HCT116 (cell line): ENCODE measurements around the gene ARHGEF37. TPM values are rescaled to one million over a fixed set of nuclear protein-coding genes. Genes with fewer than 3 reads are reported as not detected.

ENCODE experiments used
- ATAC-seq: fragments of 200-7000 bp; cut with Tn5 transposase; 2 replicates; pipeline ENCODE4 v1.9.1; 2020; ENCODE audit warnings: mild to moderate bottlenecking, moderate library complexity
- BruUV-seq: library from RNA; stranded (reverse); fragments of 400-500 nt; replicated peaks from 2 replicates; lab custom pipeline; 2021; lab: Mats Ljungman, UMichigan
- CTCF ChIA-PET: fragments of 300-600 bp; sonication (Branson Sonifier 250); formaldehyde crosslinking; loops from one replicate; lab custom pipeline; 2021; ENCODE audit warnings: antibody characterized with exemption; lab: Charles Lee
- POLR2A ChIA-PET: fragments of 300-600, 350-600 bp; sonication (Branson Sonifier 250); formaldehyde crosslinking; loops from one replicate; lab custom pipeline; 2021; ENCODE audit warnings: antibody characterized with exemption; lab: Charles Lee
- RAD21 ChIA-PET, 2 experiments: fragments of 300-600 bp; sonication (Branson Sonifier 250); formaldehyde crosslinking; loops; one replicate each; lab custom pipeline; 2023; ENCODE audit warnings: low total read pairs in 2 of 2; ENCODE audit not compliant: uncharacterized antibody in 2 of 2, unreplicated experiment in 2 of 2, low non-redundant PET in 1 of 2; lab: Charles Lee
- DNase-seq: peaks from one replicate; pipeline ENCODE4 v3.0.0-alpha.2; 2010; ENCODE audit warnings: low read depth, low spot score
- H2AFZ ChIP-seq: fragments of 200-600 bp; shearing (Covaris generic), sonication (generic); 2 replicates; pipeline ENCODE4 v1.6.1; 2017; ENCODE audit warnings: low read depth, mixed run types, mixed read lengths, antibody characterized with exemption, low read length; ENCODE audit not compliant: poor library complexity, severe bottlenecking
- H3K27ac ChIP-seq: 2 replicates; pipeline ENCODE4 v1.5.1; 2012; ENCODE audit warnings: low read depth, low read length
- H3K27me3 ChIP-seq: fragments of 200-600 bp; sonication (generic); 2 replicates; pipeline ENCODE4 v1.6.1; 2016; ENCODE audit warnings: mixed run types, low read length, mixed read lengths; ENCODE audit not compliant: insufficient read depth
- H3K36me3 ChIP-seq, 2 experiments: fragments of 200-500 bp in 1 of 2; fragments of 200-600 bp in 1 of 2; sonication (Bioruptor generic) in 1 of 2; sonication (generic) in 1 of 2; 2 replicates each; pipeline versions ENCODE4 v1.5.1 to v1.6.1; 2014 to 2016; ENCODE audit warnings: low read length in 2 of 2, inconsistent platforms in 1 of 2, mixed read lengths in 1 of 2, mixed run types in 1 of 2; ENCODE audit not compliant: insufficient read depth in 2 of 2, control insufficient read depth in 1 of 2
- H3K4me1 ChIP-seq, 2 experiments: fragments of 200-600 bp in 1 of 2; sonication (generic) in 1 of 2; 2 replicates each; pipeline versions ENCODE4 v1.5.1 to v1.6.1; 2012 to 2017; ENCODE audit warnings: low read length in 2 of 2, inconsistent platforms in 1 of 2, mild to moderate bottlenecking in 1 of 2, mixed read lengths in 1 of 2, mixed run types in 1 of 2, moderate library complexity in 1 of 2; ENCODE audit not compliant: insufficient read depth in 2 of 2, control insufficient read depth in 1 of 2
- H3K4me2 ChIP-seq: fragments of 200-600 bp; sonication (generic); 2 replicates; pipeline ENCODE4 v1.6.1; 2017; ENCODE audit warnings: mixed run types, low read length, mixed read lengths
- H3K4me3 ChIP-seq, 2 experiments: fragments of 200-600 bp in 1 of 2; sonication (generic) in 1 of 2; replicated peaks in 1 of 2; 2 replicates each; pipeline ENCODE4 v1.5.1; 2011 to 2016; ENCODE audit warnings: low read length in 2 of 2, control low read depth in 1 of 2, low read depth in 1 of 2, mild to moderate bottlenecking in 1 of 2, mixed read lengths in 1 of 2, mixed run types in 1 of 2
- H3K79me2 ChIP-seq: fragments of 200-600 bp; sonication (generic); 2 replicates; pipeline ENCODE4 v1.6.1; 2017; ENCODE audit warnings: mild to moderate bottlenecking, mixed run types, low read length, moderate library complexity, mixed read lengths; ENCODE audit not compliant: insufficient read depth
- H3K9ac ChIP-seq: fragments of 200-600 bp; sonication (generic); 2 replicates; pipeline ENCODE4 v1.6.1; 2016; ENCODE audit warnings: low read length, mixed read lengths
- H3K9me2 ChIP-seq: fragments of 200-600 bp; sonication (generic), shearing (Covaris generic); 2 replicates; pipeline ENCODE4 v1.6.1; 2017; ENCODE audit warnings: mixed run types, mild to moderate bottlenecking, moderate library complexity; ENCODE audit not compliant: insufficient read depth
- H3K9me3 ChIP-seq, 2 experiments: fragments of 200-500 bp in 1 of 2; fragments of 200-600 bp in 1 of 2; sonication (Bioruptor generic) in 1 of 2; sonication (generic) in 1 of 2; 2 replicates each; pipeline ENCODE4 v1.6.1; 2014 to 2017; ENCODE audit warnings: low read length in 2 of 2, mixed read lengths in 2 of 2, inconsistent platforms in 1 of 2, low read depth in 1 of 2, mild to moderate bottlenecking in 1 of 2, mixed run types in 1 of 2, moderate library complexity in 1 of 2; ENCODE audit not compliant: control insufficient read depth in 1 of 2, insufficient read depth in 1 of 2
- H4K20me1 ChIP-seq: fragments of 200-600 bp; sonication (generic), shearing (Covaris generic); 2 replicates; pipeline ENCODE4 v1.6.1; 2017; ENCODE audit warnings: mixed run types, mild to moderate bottlenecking, moderate library complexity; ENCODE audit not compliant: insufficient read depth
- CBX3 ChIP-seq: IDR thresholded peaks from 2 replicates; pipeline ENCODE4 v1.6.1; 2012; ENCODE audit warnings: low read depth
- CEBPB ChIP-seq: IDR thresholded peaks from 2 replicates; pipeline ENCODE4 v1.6.1; 2012; ENCODE audit warnings: low read depth
- CTCF ChIP-seq, 3 experiments: fragments of 200-600 bp in 1 of 3; sonication (generic) in 1 of 3; IDR thresholded peaks in 2 of 3; conservative IDR thresholded peaks in 1 of 3; 2 replicates each; pipeline ENCODE4 v1.5.1; 2012 to 2017; ENCODE audit warnings: low read depth in 2 of 3, low read length in 2 of 3, antibody characterized with exemption in 1 of 3, borderline replicate concordance in 1 of 3, control low read depth in 1 of 3, mild to moderate bottlenecking in 1 of 3, mixed read lengths in 1 of 3, mixed run types in 1 of 3, moderate library complexity in 1 of 3; ENCODE audit not compliant: insufficient read depth in 1 of 3
- ELF1 ChIP-seq: IDR thresholded peaks from 2 replicates; pipeline ENCODE4 v1.6.1; 2012; ENCODE audit warnings: low read depth, borderline replicate concordance
- EZH2 ChIP-seq: fragments of 200-600 bp; sonication (generic); IDR thresholded peaks from 2 replicates; pipeline ENCODE4 v1.6.1; 2017; ENCODE audit warnings: antibody characterized with exemption, mixed run types
- EZH2phosphoT487 ChIP-seq: fragments of 200-600 bp; IDR thresholded peaks from 2 replicates; pipeline ENCODE4 v1.6.1; 2018; ENCODE audit warnings: antibody characterized with exemption, borderline replicate concordance
- FOSL1 ChIP-seq: IDR thresholded peaks from 2 replicates; pipeline ENCODE4 v1.6.1; 2012; ENCODE audit warnings: low read depth
- JUND ChIP-seq: IDR thresholded peaks from 2 replicates; pipeline ENCODE4 v1.6.1; 2012
- POLR2A ChIP-seq: IDR thresholded peaks from 2 replicates; pipeline ENCODE4 v1.7.0; 2011; ENCODE audit warnings: borderline replicate concordance; ENCODE audit not compliant: insufficient read depth, insufficient read length; ENCODE audit errors: extremely low read depth
- POLR2AphosphoS5 ChIP-seq: IDR thresholded peaks from 2 replicates; pipeline ENCODE4 v1.6.1; 2011; ENCODE audit warnings: mild to moderate bottlenecking, low read depth, low read length, moderate library complexity
- RAD21 ChIP-seq: IDR thresholded peaks from 2 replicates; pipeline ENCODE4 v1.6.1; 2012; ENCODE audit warnings: low read depth, mild to moderate bottlenecking
- SIN3A ChIP-seq: IDR thresholded peaks from 2 replicates; pipeline ENCODE4 v1.6.1; 2012; ENCODE audit warnings: low read depth
- SP1 ChIP-seq: IDR thresholded peaks from 2 replicates; pipeline ENCODE4 v1.6.1; 2012; ENCODE audit warnings: low read depth
- TCF7L2 ChIP-seq: IDR thresholded peaks from 2 replicates; pipeline ENCODE4 v1.7.0; 2011; ENCODE audit warnings: borderline replicate concordance, inconsistent platforms; ENCODE audit not compliant: insufficient read depth, insufficient read length; ENCODE audit errors: extremely low read depth
- YY1 ChIP-seq: IDR thresholded peaks from 2 replicates; pipeline ENCODE4 v1.6.1; 2011; ENCODE audit warnings: low read length, low read depth, moderate library complexity, mild to moderate bottlenecking; ENCODE audit not compliant: insufficient replicate concordance; ENCODE audit errors: extremely low read depth
- ZFX ChIP-seq: fragments of 450-650 bp; IDR thresholded peaks from 2 replicates; pipeline ENCODE4 v1.6.1; 2017
- intact Hi-C: fragments of 100-400 bp; cut with micrococcal nuclease; formaldehyde crosslinking; loops from 2 replicates; pipeline ENCODE4 v1.10.0; 2022
- total RNA-seq: library from RNA; stranded (reverse); gene quantifications from one replicate; pipeline ENCODE4 v1.2.1, GENCODE V29; 2021; ENCODE audit not compliant: unreplicated experiment
- TF ChIP-seq, protein P1 (sequence below): IDR thresholded peaks from 2 replicates; pipeline ENCODE4 v1.6.1; 2011; ENCODE audit warnings: mild to moderate bottlenecking, low read length, moderate library complexity; ENCODE audit not compliant: insufficient replicate concordance; ENCODE audit errors: extremely low read depth
- TF ChIP-seq, protein P2 (sequence below): IDR thresholded peaks from 2 replicates; pipeline ENCODE4 v1.6.1; 2012
- TF ChIP-seq, protein P3 (sequence below): IDR thresholded peaks from 2 replicates; pipeline ENCODE4 v1.6.1; 2012

ARHGEF37 gene
- total RNA-seq, 1 experiment from 2014 or later, result 7.0 TPM

- no peak for ATAC-seq
- H3K36me3 ChIP-seq, result no peaks in the 10 kb centered on the region
- CTCF ChIA-PET, result no interaction called here
- H3K4me3 ChIP-seq, result no peak overlapping the region
- H4K20me1 ChIP-seq, result no peaks in the 10 kb centered on the region
- no peak for DNase-seq
- peaks cover 45 to 75% of the 10 kb centered on the region in 2 experiments for H3K4me1 ChIP-seq
- no peaks in the 10 kb centered on the region for H3K9me2 ChIP-seq
- no peaks in the 10 kb centered on the region for H3K79me2 ChIP-seq
- intact Hi-C loops, result loop anchor here (5.0 to 10.0 kb wide), 3 partner anchors 295 to 827 kb away; no protein-coding TSS in a partner anchor
- no peak for TF ChIP-seq TCF7L2
- no peak for TF ChIP-seq JUND
- TF ChIP-seq SP1, result no peak
- TF ChIP-seq ZFX, result no peak
- TF ChIP-seq CBX3, result no peak
- TF ChIP-seq RAD21, result no peak
- no peak for TF ChIP-seq POLR2A
- TF ChIP-seq, protein P1, sequence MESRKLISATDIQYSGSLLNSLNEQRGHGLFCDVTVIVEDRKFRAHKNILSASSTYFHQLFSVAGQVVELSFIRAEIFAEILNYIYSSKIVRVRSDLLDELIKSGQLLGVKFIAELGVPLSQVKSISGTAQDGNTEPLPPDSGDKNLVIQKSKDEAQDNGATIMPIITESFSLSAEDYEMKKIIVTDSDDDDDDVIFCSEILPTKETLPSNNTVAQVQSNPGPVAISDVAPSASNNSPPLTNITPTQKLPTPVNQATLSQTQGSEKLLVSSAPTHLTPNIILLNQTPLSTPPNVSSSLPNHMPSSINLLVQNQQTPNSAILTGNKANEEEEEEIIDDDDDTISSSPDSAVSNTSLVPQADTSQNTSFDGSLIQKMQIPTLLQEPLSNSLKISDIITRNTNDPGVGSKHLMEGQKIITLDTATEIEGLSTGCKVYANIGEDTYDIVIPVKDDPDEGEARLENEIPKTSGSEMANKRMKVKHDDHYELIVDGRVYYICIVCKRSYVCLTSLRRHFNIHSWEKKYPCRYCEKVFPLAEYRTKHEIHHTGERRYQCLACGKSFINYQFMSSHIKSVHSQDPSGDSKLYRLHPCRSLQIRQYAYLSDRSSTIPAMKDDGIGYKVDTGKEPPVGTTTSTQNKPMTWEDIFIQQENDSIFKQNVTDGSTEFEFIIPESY, result no peak
- no peak for TF ChIP-seq CTCF (IDR thresholded peaks at IDR 0.05 in 2 of 3, conservative IDR thresholded peaks at IDR 0.05 in 1 of 3; ENCODE audit: borderline replicate concordance in 1 of 3, insufficient read depth in 1 of 3, low read depth in 2 of 3, low read length in 2 of 3)
- TF ChIP-seq, protein P2, sequence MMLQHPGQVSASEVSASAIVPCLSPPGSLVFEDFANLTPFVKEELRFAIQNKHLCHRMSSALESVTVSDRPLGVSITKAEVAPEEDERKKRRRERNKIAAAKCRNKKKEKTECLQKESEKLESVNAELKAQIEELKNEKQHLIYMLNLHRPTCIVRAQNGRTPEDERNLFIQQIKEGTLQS, result no peak
- no peak for TF ChIP-seq EZH2phosphoT487
- TF ChIP-seq SIN3A, result no peak
- TF ChIP-seq CEBPB, result no peak
- TF ChIP-seq EZH2, result no peak
- no peak for TF ChIP-seq FOSL1
- TF ChIP-seq POLR2AphosphoS5, result no peak
- no peak for TF ChIP-seq YY1
- TF ChIP-seq, protein P3, sequence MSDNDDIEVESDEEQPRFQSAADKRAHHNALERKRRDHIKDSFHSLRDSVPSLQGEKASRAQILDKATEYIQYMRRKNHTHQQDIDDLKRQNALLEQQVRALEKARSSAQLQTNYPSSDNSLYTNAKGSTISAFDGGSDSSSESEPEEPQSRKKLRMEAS, result no peak
- TF ChIP-seq ELF1, result no peak
- BruUV-seq, result no TSS peak
- H3K27ac ChIP-seq, result no peak overlapping the region
- no peaks in the 10 kb centered on the region for H3K27me3 ChIP-seq
- peak overlapping the region; percentile 75 for H3K4me2 ChIP-seq
- no peak overlapping the region for H3K9ac ChIP-seq
- H2AFZ ChIP-seq, result peak overlapping the region; percentile 72
- POLR2A ChIA-PET, result no interaction called here
- RAD21 ChIA-PET, result interaction anchor here in 1 of 2 experiments (0.6 kb wide), 1 partner anchor 15 kb away, joined by 3 read pairs; no protein-coding TSS in a partner anchor
- H3K9me3 ChIP-seq, result no peaks in the 10 kb centered on the region
These were observed 21.6 kb upstream of the ARHGEF37 start for GRCh38 chr5:149559706-149560105.
